ENCODE results near the gene SLC45A1. TPM values are rescaled to one million over a fixed set of nuclear protein-coding genes. Genes with fewer than 3 reads are reported as not detected.

The SLC45A1 gene
- total RNA-seq, 3 donors from 2014 or later (not counting 1 experiment from before 2014, with no cell fraction given): 0.45 to 0.68 (median 0.52) TPM

DNA sequence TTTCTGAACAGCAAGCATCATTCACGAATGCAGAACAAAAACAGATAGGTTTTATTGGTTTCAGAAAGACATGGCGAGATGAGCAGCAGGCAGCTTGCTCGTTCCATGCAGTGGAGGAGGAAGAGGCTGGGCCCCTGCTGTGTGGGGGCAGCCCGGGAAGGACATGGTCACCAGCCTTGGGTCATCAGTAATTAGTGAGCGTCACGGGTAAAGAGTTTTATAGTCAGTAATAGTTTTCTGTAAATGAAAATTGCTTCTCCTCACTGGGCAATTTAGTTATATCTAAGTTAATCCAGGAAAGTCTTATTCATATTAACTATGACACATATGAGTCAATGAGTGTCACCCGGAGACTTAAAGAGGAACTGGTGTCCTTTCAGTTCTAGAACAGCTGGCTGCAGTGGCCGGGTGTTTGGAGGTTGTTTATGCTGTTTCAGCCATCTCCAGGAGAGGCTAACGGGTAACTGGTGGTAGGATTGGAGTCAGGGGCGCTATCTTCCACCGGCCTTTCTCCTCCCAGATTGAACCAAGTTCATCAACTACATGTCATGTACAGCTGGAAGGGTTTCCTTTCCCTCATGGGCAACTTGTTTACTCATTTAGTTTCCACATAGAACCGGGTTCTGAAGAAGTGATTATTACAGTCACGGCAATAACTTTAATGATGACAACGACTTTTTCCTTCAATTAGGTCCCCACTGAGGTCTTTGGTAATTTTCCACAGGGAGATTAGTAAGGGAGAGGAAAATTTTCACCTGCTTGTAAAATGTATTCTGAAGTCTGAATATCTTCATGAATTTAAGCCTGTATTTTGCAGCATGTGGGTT is 34.6 kb upstream of the SLC45A1 start:
- Mint-ChIP-seq H3K27me3 (ENCODE audit: low read depth in 2 of 2) (peaks cover 29 to 38% of the 10 kb centered on the region in 2 donors), H3K4me1 (peaks cover 0 to 8% of the 10 kb centered on the region in 2 donors), H3K36me3 (no peaks in the 10 kb centered on the region), H3K27ac (no peak overlapping the region), H3K9me3 (no peaks in the 10 kb centered on the region), H3K4me3 (no peak overlapping the region)
- Histone ChIP-seq H3K27me3 (ENCODE audit: control insufficient read depth, insufficient read depth, low read length) (no peaks in the 10 kb centered on the region), H3K4me1 (ENCODE audit: control insufficient read depth, insufficient read depth, low read length) (no peaks in the 10 kb centered on the region), H3K4me3 (ENCODE audit: low read length) (no peak overlapping the region), H3K36me3 (ENCODE audit: control insufficient read depth, insufficient read depth, low read length) (no peaks in the 10 kb centered on the region), H3K9me3 (ENCODE audit: control insufficient read depth, insufficient read depth, low read length) (no peaks in the 10 kb centered on the region), H3K27ac (ENCODE audit: low read length) (no peak overlapping the region)
- TF ChIP-seq, protein P1, sequence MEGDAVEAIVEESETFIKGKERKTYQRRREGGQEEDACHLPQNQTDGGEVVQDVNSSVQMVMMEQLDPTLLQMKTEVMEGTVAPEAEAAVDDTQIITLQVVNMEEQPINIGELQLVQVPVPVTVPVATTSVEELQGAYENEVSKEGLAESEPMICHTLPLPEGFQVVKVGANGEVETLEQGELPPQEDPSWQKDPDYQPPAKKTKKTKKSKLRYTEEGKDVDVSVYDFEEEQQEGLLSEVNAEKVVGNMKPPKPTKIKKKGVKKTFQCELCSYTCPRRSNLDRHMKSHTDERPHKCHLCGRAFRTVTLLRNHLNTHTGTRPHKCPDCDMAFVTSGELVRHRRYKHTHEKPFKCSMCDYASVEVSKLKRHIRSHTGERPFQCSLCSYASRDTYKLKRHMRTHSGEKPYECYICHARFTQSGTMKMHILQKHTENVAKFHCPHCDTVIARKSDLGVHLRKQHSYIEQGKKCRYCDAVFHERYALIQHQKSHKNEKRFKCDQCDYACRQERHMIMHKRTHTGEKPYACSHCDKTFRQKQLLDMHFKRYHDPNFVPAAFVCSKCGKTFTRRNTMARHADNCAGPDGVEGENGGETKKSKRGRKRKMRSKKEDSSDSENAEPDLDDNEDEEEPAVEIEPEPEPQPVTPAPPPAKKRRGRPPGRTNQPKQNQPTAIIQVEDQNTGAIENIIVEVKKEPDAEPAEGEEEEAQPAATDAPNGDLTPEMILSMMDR (IDR thresholded peaks at IDR 0.05): no peak
- WGBS (ENCODE audit: insufficient coverage): 41% methylated on average over 7 of the region's 14 CpGs
- ATAC-seq (no peak), DNase-seq (no peak)
- intact Hi-C loops (cut with micrococcal nuclease): no loop called here

DNA sequence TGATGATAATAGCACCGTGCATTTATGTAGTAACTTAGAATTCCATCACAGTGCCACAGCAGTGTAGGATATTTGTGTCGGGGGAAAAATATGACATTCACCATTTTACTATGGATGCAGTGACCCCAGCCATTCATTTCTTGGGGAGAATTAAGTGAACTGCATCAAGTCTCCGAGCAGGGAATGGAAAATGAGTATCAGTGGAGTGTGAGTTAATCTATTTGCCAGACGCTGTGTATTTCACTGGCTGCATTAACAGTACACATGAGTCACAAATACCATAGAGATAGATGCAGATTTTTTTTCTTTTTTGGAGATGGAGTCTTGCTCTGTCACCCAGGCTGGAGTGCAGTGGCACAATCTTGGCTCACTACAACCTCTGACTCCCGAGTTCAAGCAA is 33.8 kb upstream of the SLC45A1 start:
- Histone ChIP-seq H3K27ac (ENCODE audit: low read length) (no peak overlapping the region), H3K4me1 (ENCODE audit: control insufficient read depth, insufficient read depth, low read length) (no peaks in the 10 kb centered on the region), H3K9me3 (ENCODE audit: control insufficient read depth, insufficient read depth, low read length) (no peaks in the 10 kb centered on the region), H3K27me3 (ENCODE audit: control insufficient read depth, insufficient read depth, low read length) (no peaks in the 10 kb centered on the region), H3K4me3 (ENCODE audit: low read length) (no peak overlapping the region), H3K36me3 (ENCODE audit: control insufficient read depth, insufficient read depth, low read length) (no peaks in the 10 kb centered on the region)
- peaks cover 29 to 38% of the 10 kb centered on the region in 2 donors for H3K27me3 Mint-ChIP-seq (ENCODE audit: low read depth in 2 of 2)
- TF ChIP-seq, protein P1 (IDR thresholded peaks at IDR 0.05): no peak
- H3K36me3 Mint-ChIP-seq: no peaks in the 10 kb centered on the region
- H3K4me3 Mint-ChIP-seq: no peak overlapping the region
- H3K27ac Mint-ChIP-seq: no peak overlapping the region
- H3K4me1 Mint-ChIP-seq: peaks cover 0 to 8% of the 10 kb centered on the region in 2 donors
- WGBS (ENCODE audit: insufficient coverage): 82% methylated on average over 4 of the region's 5 CpGs
- no peaks in the 10 kb centered on the region for H3K9me3 Mint-ChIP-seq
- DNase-seq (no peak), ATAC-seq (no peak)
- intact Hi-C loops (cut with micrococcal nuclease): no loop called here

DNA sequence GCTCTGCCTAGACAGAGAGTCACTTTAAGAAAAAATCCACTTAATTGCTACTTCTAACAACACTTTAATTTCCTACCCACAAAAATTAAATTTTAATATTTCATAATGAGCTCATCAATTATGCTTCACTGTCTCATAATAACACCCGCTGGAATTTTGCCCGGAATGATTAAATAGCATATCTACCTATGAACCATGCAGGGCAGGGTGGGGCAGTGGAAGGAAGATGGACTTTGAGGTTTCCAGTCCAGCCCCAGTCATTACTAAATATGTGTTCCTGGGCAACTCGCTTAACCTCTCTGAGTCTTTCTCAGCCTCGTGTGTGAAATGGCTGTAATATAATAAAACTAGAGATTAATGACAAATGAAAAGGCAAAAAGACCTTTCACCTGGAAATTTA is 32.8 kb upstream of the SLC45A1 start:
- peaks cover 0 to 8% of the 10 kb centered on the region in 2 donors for H3K4me1 Mint-ChIP-seq
- no peaks in the 10 kb centered on the region for H3K9me3 ChIP-seq (ENCODE audit: control insufficient read depth, insufficient read depth, low read length)
- H3K4me3 ChIP-seq (ENCODE audit: low read length): no peak overlapping the region
- TF ChIP-seq, protein P1 (IDR thresholded peaks at IDR 0.05): no peak
- no peak overlapping the region for H3K27ac Mint-ChIP-seq
- H3K4me1 ChIP-seq (ENCODE audit: control insufficient read depth, insufficient read depth, low read length): no peaks in the 10 kb centered on the region
- H3K27me3 ChIP-seq (ENCODE audit: control insufficient read depth, insufficient read depth, low read length): no peaks in the 10 kb centered on the region
- 100% methylated on average over 2 of the region's 4 CpGs for WGBS (ENCODE audit: insufficient coverage)
- H3K27me3 Mint-ChIP-seq (ENCODE audit: low read depth in 2 of 2): peaks cover 29 to 38% of the 10 kb centered on the region in 2 donors
- H3K36me3 ChIP-seq (ENCODE audit: control insufficient read depth, insufficient read depth, low read length): no peaks in the 10 kb centered on the region
- H3K4me3 Mint-ChIP-seq: no peak overlapping the region
- ATAC-seq: no peak
- no peak overlapping the region for H3K27ac ChIP-seq (ENCODE audit: low read length)
- DNase-seq: no peak
- H3K36me3 Mint-ChIP-seq: no peaks in the 10 kb centered on the region
- intact Hi-C loops (cut with micrococcal nuclease): no loop called here
- H3K9me3 Mint-ChIP-seq: no peaks in the 10 kb centered on the region
